Measurements from ENCODE around the gene DCAF4. TPM values are rescaled to one million over a fixed set of nuclear protein-coding genes. Genes with fewer than 3 reads are reported as not detected.

Gene DCAF4
- total and polyA plus RNA-seq, 4 experiments from 2014 or later, result 7.2 to 26.9 (median 17.7) TPM

- no peaks in the 10 kb centered on the region for H3K9me3 ChIP-seq (ENCODE audit: control insufficient read depth in 1 of 2, low read length in 2 of 2)
- peaks cover 7% of the 10 kb centered on the region for H3K4me1 ChIP-seq (ENCODE audit: insufficient read depth, low read length)
- Mint-ChIP-seq H3K4me1 (peaks cover 0 to 3% (median under 1%) of the 10 kb centered on the region in 4 donors), H3K27me3 (no peaks in the 10 kb centered on the region), H3K36me3 (peaks cover 32 to 47% of the 10 kb centered on the region in 2 donors), H3K27ac (peak overlapping the region in 3 of 7 donors; percentile 0 to 49 (median 36)), H3K4me3 (no peak overlapping the region), H3K9me3 (no peaks in the 10 kb centered on the region)
- intact Hi-C loops (cut with micrococcal nuclease), result no loop called here
- no peak overlapping the region for H3K27ac ChIP-seq (ENCODE audit: low read depth, low read length)
- POLR2A ChIA-PET (ENCODE audit: partially characterized antibody), result no interaction called here
- peaks cover 5% of the 10 kb centered on the region for H3K36me3 ChIP-seq (ENCODE audit: insufficient read depth, low read length)
- no peak overlapping the region for H3K4me3 ChIP-seq (ENCODE audit: low read length in 2 of 2)
- CTCF ChIA-PET (ENCODE audit: partially characterized antibody), result no interaction called here
- DNase-seq, result no peak
- H3K27me3 ChIP-seq (ENCODE audit: insufficient read depth, low read length), result no peaks in the 10 kb centered on the region
These were observed 39.0 kb downstream of the DCAF4 start for GRCh38 chr14:72965249-72965648.

DNA sequence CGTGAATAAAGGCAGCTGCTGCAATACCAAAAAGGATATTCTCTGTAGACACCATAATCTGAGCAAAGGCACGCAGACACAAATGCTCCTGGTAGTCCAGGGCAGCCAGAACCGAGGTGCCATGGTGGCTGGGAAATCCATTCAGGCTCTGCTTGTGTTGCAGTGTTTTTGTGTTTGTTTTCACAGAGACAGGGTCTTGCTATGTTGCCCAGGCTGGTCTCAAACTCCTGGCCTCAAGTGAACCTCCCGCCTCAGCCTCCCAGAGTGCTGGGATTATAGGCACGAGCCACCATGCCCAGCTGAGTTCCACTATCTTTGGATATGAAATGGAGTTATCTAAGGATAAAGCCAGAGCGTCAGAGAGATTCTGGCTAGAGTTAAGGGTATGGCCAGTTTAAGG, 39.8 kb downstream of the DCAF4 start:
- H3K27me3 Mint-ChIP-seq, result no peaks in the 10 kb centered on the region
- peaks cover 0 to 3% (median under 1%) of the 10 kb centered on the region in 4 donors for H3K4me1 Mint-ChIP-seq
- H3K27me3 ChIP-seq (ENCODE audit: insufficient read depth, low read length), result no peaks in the 10 kb centered on the region
- H3K4me3 Mint-ChIP-seq, result no peak overlapping the region
- peak overlapping the region in 3 of 7 donors; percentile 17 to 66 (median 36) for H3K27ac Mint-ChIP-seq
- ChIA-PET POLR2A (ENCODE audit: partially characterized antibody) (no interaction called here), CTCF (ENCODE audit: partially characterized antibody) (no interaction called here)
- H3K27ac ChIP-seq (ENCODE audit: low read depth, low read length), result no peak overlapping the region
- peaks cover 31 to 46% of the 10 kb centered on the region in 2 donors for H3K36me3 Mint-ChIP-seq
- no peaks in the 10 kb centered on the region for H3K9me3 ChIP-seq (ENCODE audit: control insufficient read depth in 1 of 2, low read length in 2 of 2)
- no peaks in the 10 kb centered on the region for H3K9me3 Mint-ChIP-seq
- H3K4me1 ChIP-seq (ENCODE audit: insufficient read depth, low read length), result peaks cover 7% of the 10 kb centered on the region
- intact Hi-C loops (cut with micrococcal nuclease), result no loop called here
- H3K4me3 ChIP-seq (ENCODE audit: low read length in 2 of 2), result no peak overlapping the region
- no peak for DNase-seq
- peaks cover 5% of the 10 kb centered on the region for H3K36me3 ChIP-seq (ENCODE audit: insufficient read depth, low read length)

DNA sequence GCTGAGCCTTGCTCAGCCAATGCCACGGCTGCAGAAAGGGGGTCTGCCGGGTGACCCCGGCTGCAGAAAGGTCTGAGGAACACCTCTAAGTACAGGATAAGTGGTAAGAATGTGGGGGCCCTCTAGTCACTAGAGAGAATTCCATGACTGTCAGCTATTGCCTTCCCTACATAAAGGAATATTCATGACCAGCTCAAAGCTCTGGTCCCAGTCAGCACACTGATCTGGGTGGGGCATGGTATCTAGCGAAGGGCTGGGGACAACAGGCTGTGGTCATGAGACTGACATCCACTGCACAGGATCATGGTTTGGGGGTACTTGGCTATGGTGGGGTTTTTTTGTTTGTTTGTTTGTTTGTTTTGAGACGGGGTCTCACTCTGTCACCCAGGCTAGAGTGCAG, 42.1 kb downstream of the DCAF4 start:
- H3K36me3 Mint-ChIP-seq, result peaks cover 25 to 45% of the 10 kb centered on the region in 2 donors
- peaks cover 5% of the 10 kb centered on the region for H3K36me3 ChIP-seq (ENCODE audit: insufficient read depth, low read length)
- no peaks in the 10 kb centered on the region for H3K27me3 Mint-ChIP-seq
- H3K4me3 ChIP-seq (ENCODE audit: low read length in 2 of 2), result no peak overlapping the region
- H3K4me1 ChIP-seq (ENCODE audit: insufficient read depth, low read length), result peaks cover 5% of the 10 kb centered on the region
- H3K27me3 ChIP-seq (ENCODE audit: insufficient read depth, low read length), result no peaks in the 10 kb centered on the region
- no peaks in the 10 kb centered on the region for H3K9me3 Mint-ChIP-seq
- intact Hi-C loops (cut with micrococcal nuclease), result no loop called here
- H3K27ac ChIP-seq (ENCODE audit: low read depth, low read length), result no peak overlapping the region
- peak overlapping the region in 2 of 7 donors; percentile 25 to 53 for H3K27ac Mint-ChIP-seq
- H3K4me3 Mint-ChIP-seq, result no peak overlapping the region
- DNase-seq, result no peak
- ChIA-PET CTCF (ENCODE audit: partially characterized antibody) (interaction anchor here (1.0 kb wide), 1 partner anchor 20 kb away, joined by 3 read pairs; no protein-coding TSS in a partner anchor), POLR2A (ENCODE audit: partially characterized antibody) (no interaction called here)
- no peaks in the 10 kb centered on the region for H3K9me3 ChIP-seq (ENCODE audit: control insufficient read depth in 1 of 2, low read length in 2 of 2)
- peaks cover 0 to 3% (median 0%) of the 10 kb centered on the region in 4 donors for H3K4me1 Mint-ChIP-seq

- peaks cover 33 to 60% of the 10 kb centered on the region in 2 donors for H3K36me3 Mint-ChIP-seq
- POLR2A ChIA-PET (ENCODE audit: partially characterized antibody), result no interaction called here
These were observed 43.9 kb downstream of the DCAF4 start for GRCh38 chr14:72970058-72970630.

GRCh38 chr14:72970824-72971434, 44.7 kb downstream of the DCAF4 start:
- Mint-ChIP-seq H3K27me3 (no peaks in the 10 kb centered on the region), H3K9me3 (no peaks in the 10 kb centered on the region), H3K4me3 (no peak overlapping the region), H3K27ac (no peak overlapping the region), H3K4me1 (no peaks in the 10 kb centered on the region), H3K36me3 (peaks cover 40 to 63% of the 10 kb centered on the region in 2 donors)
- intact Hi-C loops (cut with micrococcal nuclease), result no loop called here
- ChIA-PET POLR2A (ENCODE audit: partially characterized antibody) (no interaction called here), CTCF (ENCODE audit: partially characterized antibody) (no interaction called here)
- Histone ChIP-seq H3K27ac (ENCODE audit: low read depth, low read length) (no peak overlapping the region), H3K27me3 (ENCODE audit: insufficient read depth, low read length) (no peaks in the 10 kb centered on the region), H3K4me1 (ENCODE audit: insufficient read depth, low read length) (no peaks in the 10 kb centered on the region), H3K9me3 (ENCODE audit: control insufficient read depth in 1 of 2, low read length in 2 of 2) (no peaks in the 10 kb centered on the region), H3K4me3 (ENCODE audit: low read length in 2 of 2) (no peak overlapping the region), H3K36me3 (ENCODE audit: insufficient read depth, low read length) (peaks cover 28% of the 10 kb centered on the region)
- DNase-seq, result no peak

More at GRCh38 chr14:72970058-72970630, 43.9 kb downstream of the DCAF4 start:
- Mint-ChIP-seq H3K9me3 (no peaks in the 10 kb centered on the region), H3K4me1 (peaks cover 0 to under 1% (median 0%) of the 10 kb centered on the region in 4 donors), H3K4me3 (no peak overlapping the region), H3K27ac (no peak overlapping the region), H3K27me3 (no peaks in the 10 kb centered on the region)
- H3K27ac ChIP-seq (ENCODE audit: low read depth, low read length), result no peak overlapping the region
- intact Hi-C loops (cut with micrococcal nuclease), result no loop called here
- CTCF ChIA-PET (ENCODE audit: partially characterized antibody), result no interaction called here
- no peaks in the 10 kb centered on the region for H3K27me3 ChIP-seq (ENCODE audit: insufficient read depth, low read length)
- no peaks in the 10 kb centered on the region for H3K4me1 ChIP-seq (ENCODE audit: insufficient read depth, low read length)
- H3K4me3 ChIP-seq (ENCODE audit: low read length in 2 of 2), result no peak overlapping the region
- DNase-seq, result no peak
- peaks cover 21% of the 10 kb centered on the region for H3K36me3 ChIP-seq (ENCODE audit: insufficient read depth, low read length)
- H3K9me3 ChIP-seq (ENCODE audit: control insufficient read depth in 1 of 2, low read length in 2 of 2), result no peaks in the 10 kb centered on the region

DNA sequence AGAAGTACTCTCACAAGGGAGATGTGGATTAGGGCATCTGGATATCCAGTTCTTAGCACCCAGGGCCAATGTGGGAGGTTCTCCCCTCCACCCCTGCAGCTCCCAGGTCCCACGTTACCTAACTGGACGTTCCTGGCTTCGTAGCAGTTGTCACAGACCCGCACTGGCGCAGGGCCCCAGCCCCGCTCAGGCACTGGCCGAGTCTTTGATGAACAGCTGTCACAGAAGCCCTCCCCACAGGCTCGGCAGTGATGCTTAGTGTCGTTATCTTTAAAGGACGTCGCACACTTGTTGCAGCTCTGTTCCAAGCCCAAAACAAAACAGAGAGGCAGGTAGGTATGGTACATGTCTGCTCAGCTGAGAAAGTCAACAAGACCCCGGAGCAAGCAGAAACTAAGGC, 48.4 kb downstream of the DCAF4 start:
- peaks cover 46% of the 10 kb centered on the region for H3K36me3 ChIP-seq (ENCODE audit: insufficient read depth, low read length)
- Mint-ChIP-seq H3K36me3 (peaks cover 46 to 71% of the 10 kb centered on the region in 2 donors), H3K27ac (no peak overlapping the region)

DNA sequence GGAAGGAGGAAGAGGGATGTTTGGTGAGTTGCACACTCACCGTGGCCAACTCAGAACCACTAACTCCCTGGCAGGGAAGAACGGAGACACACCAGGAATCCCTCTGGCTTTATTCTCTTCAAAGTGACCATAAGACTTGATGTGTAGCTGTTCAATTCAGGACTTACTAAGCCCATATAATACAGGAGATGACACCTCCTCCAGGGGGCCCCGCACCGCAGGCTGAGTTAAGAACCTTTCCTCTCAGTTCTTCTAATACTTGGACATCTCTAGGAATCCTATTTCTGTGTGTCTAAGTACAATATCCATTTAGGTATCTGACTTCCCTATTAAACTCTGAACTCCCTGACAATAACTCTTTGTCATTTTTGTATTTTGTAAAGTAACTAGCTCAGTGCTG, 49.5 kb downstream of the DCAF4 start:
- Mint-ChIP-seq H3K36me3 (peaks cover 40 to 67% of the 10 kb centered on the region in 2 donors), H3K9me3 (no peaks in the 10 kb centered on the region), H3K4me1 (peaks cover 0 to 2% (median 0%) of the 10 kb centered on the region in 4 donors), H3K27me3 (no peaks in the 10 kb centered on the region), H3K27ac (no peak overlapping the region), H3K4me3 (no peak overlapping the region)
- CTCF ChIA-PET (ENCODE audit: partially characterized antibody), result interaction anchor here (0.8 to 2.3 kb wide), 2 partner anchors 12 to 27 kb away, joined by 3 to 7 read pairs; no protein-coding TSS in a partner anchor
- Histone ChIP-seq H3K4me3 (ENCODE audit: low read length in 2 of 2) (no peak overlapping the region), H3K27ac (ENCODE audit: low read depth, low read length) (no peak overlapping the region), H3K27me3 (ENCODE audit: insufficient read depth, low read length) (no peaks in the 10 kb centered on the region), H3K9me3 (ENCODE audit: control insufficient read depth in 1 of 2, low read length in 2 of 2) (no peaks in the 10 kb centered on the region), H3K4me1 (ENCODE audit: insufficient read depth, low read length) (no peaks in the 10 kb centered on the region), H3K36me3 (ENCODE audit: insufficient read depth, low read length) (peaks cover 41% of the 10 kb centered on the region)
- POLR2A ChIA-PET (ENCODE audit: partially characterized antibody), result no interaction called here
- intact Hi-C loops (cut with micrococcal nuclease), result no loop called here
- DNase-seq, result no peak

More for the DNA sequence above, 48.4 kb downstream of the DCAF4 start:
- H3K4me1 ChIP-seq (ENCODE audit: insufficient read depth, low read length), result no peaks in the 10 kb centered on the region
- Mint-ChIP-seq H3K4me3 (no peak overlapping the region), H3K27me3 (no peaks in the 10 kb centered on the region), H3K4me1 (no peaks in the 10 kb centered on the region), H3K9me3 (no peaks in the 10 kb centered on the region)
- intact Hi-C loops (cut with micrococcal nuclease), result no loop called here
- H3K9me3 ChIP-seq (ENCODE audit: control insufficient read depth in 1 of 2, low read length in 2 of 2), result no peaks in the 10 kb centered on the region
- DNase-seq, result no peak
- ChIA-PET CTCF (ENCODE audit: partially characterized antibody) (interaction anchor here (0.6 to 2.3 kb wide), 3 partner anchors 11 to 122 kb away, joined by 3 to 7 read pairs (median 5); no protein-coding TSS in a partner anchor), POLR2A (ENCODE audit: partially characterized antibody) (no interaction called here)
- no peaks in the 10 kb centered on the region for H3K27me3 ChIP-seq (ENCODE audit: insufficient read depth, low read length)
- no peak overlapping the region for H3K27ac ChIP-seq (ENCODE audit: low read depth, low read length)
- no peak overlapping the region for H3K4me3 ChIP-seq (ENCODE audit: low read length in 2 of 2)
